Effector memory CD4-positive, alpha-beta T cell (primary cell): ENCODE results near the gene CCDC87.
"Not testable (repeated sequence)": the region's sequence is repeated elsewhere in the genome, so short reads cannot be mapped to it uniquely, and the experiment has no call there.

ENCODE experiments used
- DNase-seq, 3 donors: peaks; one replicate each; pipeline ENCODE4 v3.0.0-alpha.2; 2020
- H3K27ac ChIP-seq: 2 replicates; pipeline ENCODE4 v1.7.0; 2013; ENCODE audit warnings: mild to moderate bottlenecking, low read length, moderate library complexity; ENCODE audit not compliant: insufficient read depth, poor library complexity, severe bottlenecking
- H3K27me3 ChIP-seq: replicated peaks from 2 replicates; pipeline ENCODE4 v1.7.0; 2013; ENCODE audit warnings: mild to moderate bottlenecking, low read length; ENCODE audit not compliant: insufficient read depth, control insufficient read depth, poor library complexity, severe bottlenecking
- H3K36me3 ChIP-seq: 2 replicates; pipeline ENCODE4 v1.7.0; 2013; ENCODE audit warnings: mild to moderate bottlenecking, low read length, moderate library complexity; ENCODE audit not compliant: control insufficient read depth, insufficient read depth
- H3K4me1 ChIP-seq: 2 replicates; pipeline ENCODE4 v1.7.0; 2013; ENCODE audit warnings: low read length, mild to moderate bottlenecking; ENCODE audit not compliant: control insufficient read depth, insufficient read depth, poor library complexity, severe bottlenecking
- H3K4me3 ChIP-seq: 2 replicates; pipeline ENCODE4 v1.7.0; 2013; ENCODE audit warnings: low read length, low read depth, mild to moderate bottlenecking; ENCODE audit not compliant: insufficient read depth, poor library complexity, severe bottlenecking
- H3K9me3 ChIP-seq: 2 replicates; pipeline ENCODE4 v1.7.0; 2013; ENCODE audit warnings: mild to moderate bottlenecking, low read length, moderate library complexity; ENCODE audit not compliant: control insufficient read depth

CCDC87 gene

GRCh38 chr11:66546966-66547661 lies 45.7 kb downstream of the CCDC87 start:
- peak overlapping the region; percentile 70 for H3K4me3 ChIP-seq
- no peaks in the 10 kb centered on the region for H3K9me3 ChIP-seq
- DNase-seq: no peak
- H3K36me3 ChIP-seq: no peaks in the 10 kb centered on the region
- peaks cover 25% of the 10 kb centered on the region for H3K4me1 ChIP-seq
- no peak overlapping the region for H3K27ac ChIP-seq
- H3K27me3 ChIP-seq: no peaks in the 10 kb centered on the region

- H3K36me3 ChIP-seq: peaks cover 3% of the 10 kb centered on the region
- no peaks in the 10 kb centered on the region for H3K9me3 ChIP-seq
- H3K27ac ChIP-seq: peak within 1 kb of the TSS; percentile 78
- DNase-seq: peak in 1 of 3 donors; percentile 15
- peaks cover 25% of the 10 kb centered on the region for H3K4me1 ChIP-seq
- peak within 1 kb of the TSS; percentile 70 for H3K4me3 ChIP-seq
- no peaks in the 10 kb centered on the region for H3K27me3 ChIP-seq
Observed at GRCh38 chr11:66546368-66546965, 46.4 kb downstream of the CCDC87 start, which contains the start of gene ACTN3. Gene ACTN3, plus strand, starts transcription at chr11:66546903. Its CDS starts 35 bp downstream, at chr11:66546938.

- DNase-seq: peak; percentile 80 to 82 (median 81)
- peak within 1 kb of the TSS; percentile 70 for H3K4me3 ChIP-seq
- no peaks in the 10 kb centered on the region for H3K9me3 ChIP-seq
- H3K36me3 ChIP-seq: peaks cover 5% of the 10 kb centered on the region
- peaks cover 25% of the 10 kb centered on the region for H3K4me1 ChIP-seq
- no peaks in the 10 kb centered on the region for H3K27me3 ChIP-seq
- peak within 1 kb of the TSS; percentile 78 for H3K27ac ChIP-seq
Observed at GRCh38 chr11:66545701-66546367, 47.0 kb downstream of the CCDC87 start, which contains the start of gene ZDHHC24. Gene ZDHHC24, minus strand, starts transcription at chr11:66546048. Its CDS starts 45 bp downstream, at chr11:66546003.

- Histone ChIP-seq H3K27ac (peak overlapping the region; percentile 78), H3K4me3 (peak overlapping the region; percentile 70)
Observed at GRCh38 chr11:66544952-66545351, 47.9 kb downstream of the CCDC87 start.

GRCh38 chr11:66543263-66544107 lies 49.4 kb downstream of the CCDC87 start:
- Histone ChIP-seq H3K4me3 (peak overlapping the region; percentile 12), H3K27ac (peak overlapping the region; percentile 54), H3K4me1 (peaks cover 25% of the 10 kb centered on the region)

More at GRCh38 chr11:66544952-66545351, 47.9 kb downstream of the CCDC87 start:
- not testable (repeated sequence) for H3K9me3 ChIP-seq, H3K27me3 ChIP-seq, DNase-seq
- Histone ChIP-seq H3K36me3 (peaks cover 11% of the 10 kb centered on the region), H3K4me1 (peaks cover 25% of the 10 kb centered on the region)

GRCh38 chr11:66542362-66542761 lies 50.5 kb downstream of the CCDC87 start:
- Histone ChIP-seq H3K4me1 (peaks cover 25% of the 10 kb centered on the region), H3K4me3 (no peak overlapping the region), H3K36me3 (peaks cover 22% of the 10 kb centered on the region), H3K9me3 (no peaks in the 10 kb centered on the region), H3K27ac (no peak overlapping the region), H3K27me3 (no peaks in the 10 kb centered on the region)
- no peak for DNase-seq

More at GRCh38 chr11:66543263-66544107, 49.4 kb downstream of the CCDC87 start:
- no peaks in the 10 kb centered on the region for H3K27me3 ChIP-seq
- no peaks in the 10 kb centered on the region for H3K9me3 ChIP-seq
- DNase-seq: peak; percentile 39 to 60 (median 53)
- peaks cover 22% of the 10 kb centered on the region for H3K36me3 ChIP-seq

- Histone ChIP-seq H3K36me3 (peaks cover 22% of the 10 kb centered on the region), H3K27ac (no peak overlapping the region), H3K4me3 (no peak overlapping the region), H3K4me1 (peaks cover 23% of the 10 kb centered on the region), H3K27me3 (no peaks in the 10 kb centered on the region), H3K9me3 (no peaks in the 10 kb centered on the region)
- DNase-seq: no peak
Observed at GRCh38 chr11:66541892-66542291, 51.0 kb downstream of the CCDC87 start.

- not testable (repeated sequence) for H3K27ac ChIP-seq, DNase-seq, H3K9me3 ChIP-seq, H3K4me3 ChIP-seq, H3K27me3 ChIP-seq
- Histone ChIP-seq H3K4me1 (peaks cover 15% of the 10 kb centered on the region), H3K36me3 (peaks cover 22% of the 10 kb centered on the region)
Observed at GRCh38 chr11:66540598-66540997, 52.3 kb downstream of the CCDC87 start.
